Astrocyte (in vitro differentiated cells and primary cell): ENCODE results near the gene SMG1. TPM values are rescaled to one million over a fixed set of nuclear protein-coding genes. Genes with fewer than 3 reads are reported as not detected.

Experiments used
- DNase-seq: peaks from one replicate; pipeline ENCODE4 v3.0.0-alpha.2; 2010; ENCODE audit warnings: low read depth
- FAIRE-seq: peaks from 2 replicates; lab custom pipeline; 2011; peaks lifted over from hg19 to GRCh38; lab: Jason Lieb, UNC
- H2AFZ ChIP-seq: 2 replicates; pipeline ENCODE4 v1.6.0; 2012; ENCODE audit warnings: low read depth, low read length, inconsistent platforms
- H3K27ac ChIP-seq: 2 replicates; pipeline ENCODE4 v1.5.1; 2011; ENCODE audit warnings: low read depth, low read length, inconsistent platforms
- H3K27me3 ChIP-seq: 2 replicates; pipeline ENCODE4 v1.6.0; 2011; ENCODE audit warnings: low read length, inconsistent platforms; ENCODE audit not compliant: insufficient read depth
- H3K36me3 ChIP-seq: 2 replicates; pipeline ENCODE4 v1.5.1; 2011; ENCODE audit warnings: low read length, inconsistent platforms; ENCODE audit not compliant: insufficient read depth
- H3K4me1 ChIP-seq: 2 replicates; pipeline ENCODE4 v1.5.1; 2011; ENCODE audit warnings: low read length, inconsistent platforms; ENCODE audit not compliant: insufficient read depth
- H3K4me2 ChIP-seq: 2 replicates; pipeline ENCODE4 v1.6.0; 2012; ENCODE audit warnings: low read length, inconsistent platforms
- H3K4me3 ChIP-seq: 2 replicates; pipeline ENCODE4 v1.5.1; 2011; ENCODE audit warnings: low read depth, mild to moderate bottlenecking, low read length, inconsistent platforms; ENCODE audit not compliant: insufficient read depth
- H3K79me2 ChIP-seq: 2 replicates; pipeline ENCODE4 v1.6.0; 2012; ENCODE audit warnings: mild to moderate bottlenecking, low read length, inconsistent platforms; ENCODE audit not compliant: insufficient read depth
- H3K9ac ChIP-seq: 2 replicates; pipeline ENCODE4 v1.6.0; 2012; ENCODE audit warnings: mild to moderate bottlenecking, low read length, inconsistent platforms
- H3K9me3 ChIP-seq: 2 replicates; pipeline ENCODE4 v1.5.1; 2012; ENCODE audit warnings: low read depth, mild to moderate bottlenecking, low read length, inconsistent platforms; ENCODE audit not compliant: insufficient read depth
- H4K20me1 ChIP-seq: 2 replicates; pipeline ENCODE4 v1.6.0; 2012; ENCODE audit warnings: low read length, inconsistent platforms; ENCODE audit not compliant: insufficient read depth
- H3K27ac Mint-ChIP-seq: one replicate; pipeline ENCODE4 v1.8.0; 2021; ENCODE audit warnings: mild to moderate bottlenecking, mixed read lengths; ENCODE audit not compliant: unreplicated experiment
- H3K27me3 Mint-ChIP-seq: one replicate; pipeline ENCODE4 v1.8.0; 2021; ENCODE audit warnings: low read depth, mixed read lengths; ENCODE audit not compliant: unreplicated experiment
- H3K36me3 Mint-ChIP-seq: one replicate; pipeline ENCODE4 v1.8.0; 2021; ENCODE audit warnings: low read depth, mixed read lengths; ENCODE audit not compliant: unreplicated experiment
- H3K4me1 Mint-ChIP-seq: one replicate; pipeline ENCODE4 v1.8.0; 2021; ENCODE audit warnings: low read depth, mixed read lengths; ENCODE audit not compliant: unreplicated experiment
- H3K4me3 Mint-ChIP-seq: one replicate; pipeline ENCODE4 v1.8.0; 2021; ENCODE audit warnings: mild to moderate bottlenecking, moderate library complexity, mixed read lengths; ENCODE audit not compliant: unreplicated experiment
- H3K9me3 Mint-ChIP-seq: one replicate; pipeline ENCODE4 v1.8.0; 2021; ENCODE audit warnings: mild to moderate bottlenecking, mixed read lengths; ENCODE audit not compliant: unreplicated experiment
- EZH2 ChIP-seq: IDR thresholded peaks from 2 replicates; pipeline ENCODE4 v1.6.1; 2012; ENCODE audit warnings: mild to moderate bottlenecking, low read length, inconsistent platforms; ENCODE audit not compliant: insufficient read depth
- total RNA-seq: library from RNA; stranded (reverse); gene quantifications from 2 replicates; pipeline ENCODE4 v1.2.1, GENCODE V29; 2021
- TF ChIP-seq, protein P1 (sequence below): IDR thresholded peaks from 2 replicates; pipeline ENCODE4 v1.5.1; 2011; ENCODE audit warnings: low read depth, mild to moderate bottlenecking, inconsistent platforms, low read length, moderate library complexity; ENCODE audit not compliant: insufficient read depth

SMG1 gene
- total RNA-seq, 1 donor from 2014 or later = 97.4 TPM

DNA sequence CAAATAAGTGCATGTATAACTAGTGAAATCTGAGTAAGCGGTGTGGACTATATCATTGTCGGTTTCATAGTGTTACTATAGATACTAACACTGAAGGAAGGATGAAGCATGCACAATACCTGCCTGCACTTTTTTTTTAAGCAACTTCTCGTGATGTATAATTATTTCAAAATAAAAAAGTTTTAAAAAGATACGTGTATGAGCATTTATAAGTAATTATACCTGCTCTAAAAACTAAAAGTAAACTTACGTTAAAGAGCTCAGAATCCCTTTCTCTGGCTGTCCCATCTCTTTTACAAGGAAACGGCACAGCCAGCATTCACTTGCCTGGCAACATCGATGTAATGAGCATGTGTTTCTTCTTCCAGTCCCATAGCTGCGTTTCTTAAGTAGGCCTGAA lies 93.6 kb downstream of the SMG1 start:
- H4K20me1 ChIP-seq = no peaks in the 10 kb centered on the region
- H3K4me2 ChIP-seq = no peak overlapping the region
- Mint-ChIP-seq H3K27ac (no peak overlapping the region), H3K27me3 (no peaks in the 10 kb centered on the region), H3K4me1 (no peaks in the 10 kb centered on the region), H3K36me3 (peaks cover 20% of the 10 kb centered on the region), H3K4me3 (no peak overlapping the region), H3K9me3 (no peaks in the 10 kb centered on the region)
- peaks cover 76% of the 10 kb centered on the region for H3K36me3 ChIP-seq
- TF ChIP-seq, protein P1, sequence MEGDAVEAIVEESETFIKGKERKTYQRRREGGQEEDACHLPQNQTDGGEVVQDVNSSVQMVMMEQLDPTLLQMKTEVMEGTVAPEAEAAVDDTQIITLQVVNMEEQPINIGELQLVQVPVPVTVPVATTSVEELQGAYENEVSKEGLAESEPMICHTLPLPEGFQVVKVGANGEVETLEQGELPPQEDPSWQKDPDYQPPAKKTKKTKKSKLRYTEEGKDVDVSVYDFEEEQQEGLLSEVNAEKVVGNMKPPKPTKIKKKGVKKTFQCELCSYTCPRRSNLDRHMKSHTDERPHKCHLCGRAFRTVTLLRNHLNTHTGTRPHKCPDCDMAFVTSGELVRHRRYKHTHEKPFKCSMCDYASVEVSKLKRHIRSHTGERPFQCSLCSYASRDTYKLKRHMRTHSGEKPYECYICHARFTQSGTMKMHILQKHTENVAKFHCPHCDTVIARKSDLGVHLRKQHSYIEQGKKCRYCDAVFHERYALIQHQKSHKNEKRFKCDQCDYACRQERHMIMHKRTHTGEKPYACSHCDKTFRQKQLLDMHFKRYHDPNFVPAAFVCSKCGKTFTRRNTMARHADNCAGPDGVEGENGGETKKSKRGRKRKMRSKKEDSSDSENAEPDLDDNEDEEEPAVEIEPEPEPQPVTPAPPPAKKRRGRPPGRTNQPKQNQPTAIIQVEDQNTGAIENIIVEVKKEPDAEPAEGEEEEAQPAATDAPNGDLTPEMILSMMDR = no peak
- TF ChIP-seq EZH2 = no peak
- H3K4me3 ChIP-seq = no peak overlapping the region
- no peaks in the 10 kb centered on the region for H3K9me3 ChIP-seq
- no peak for FAIRE-seq
- no peak overlapping the region for H3K27ac ChIP-seq
- no peak for DNase-seq
- H3K27me3 ChIP-seq = no peaks in the 10 kb centered on the region
- H3K9ac ChIP-seq = no peak overlapping the region
- H3K79me2 ChIP-seq = no peaks in the 10 kb centered on the region
- H2AFZ ChIP-seq = no peak overlapping the region
- H3K4me1 ChIP-seq = no peaks in the 10 kb centered on the region

- no peak overlapping the region for H3K9ac ChIP-seq
- no peak overlapping the region for H3K4me2 ChIP-seq
- no peaks in the 10 kb centered on the region for H4K20me1 ChIP-seq
- no peak overlapping the region for H3K4me3 Mint-ChIP-seq
- no peaks in the 10 kb centered on the region for H3K27me3 ChIP-seq
- H2AFZ ChIP-seq = no peak overlapping the region
- H3K27me3 Mint-ChIP-seq = no peaks in the 10 kb centered on the region
- TF ChIP-seq, protein P1 = no peak
- no peak for TF ChIP-seq EZH2
- no peaks in the 10 kb centered on the region for H3K4me1 ChIP-seq
- FAIRE-seq = no peak
- no peak for DNase-seq
- peaks cover 15% of the 10 kb centered on the region for H3K36me3 Mint-ChIP-seq
- H3K27ac ChIP-seq = no peak overlapping the region
- no peaks in the 10 kb centered on the region for H3K9me3 ChIP-seq
- H3K4me1 Mint-ChIP-seq = no peaks in the 10 kb centered on the region
- H3K9me3 Mint-ChIP-seq = no peaks in the 10 kb centered on the region
- H3K36me3 ChIP-seq = peaks cover 71% of the 10 kb centered on the region
- no peaks in the 10 kb centered on the region for H3K79me2 ChIP-seq
- H3K27ac Mint-ChIP-seq = no peak overlapping the region
- H3K4me3 ChIP-seq = no peak overlapping the region
Measured at GRCh38 chr16:18832006-18832405, 94.2 kb downstream of the SMG1 start.

- H3K9me3 Mint-ChIP-seq = no peaks in the 10 kb centered on the region
- Histone ChIP-seq H3K4me1 (no peaks in the 10 kb centered on the region), H3K9me3 (no peaks in the 10 kb centered on the region), H3K4me2 (no peak overlapping the region), H3K27me3 (no peaks in the 10 kb centered on the region), H3K4me3 (no peak overlapping the region), H2AFZ (no peak overlapping the region), H3K9ac (no peak overlapping the region), H4K20me1 (no peaks in the 10 kb centered on the region), H3K27ac (no peak overlapping the region), H3K79me2 (no peaks in the 10 kb centered on the region), H3K36me3 (peaks cover 50% of the 10 kb centered on the region)
- H3K27ac Mint-ChIP-seq = no peak overlapping the region
- TF ChIP-seq, protein P1 = no peak
- no peak for TF ChIP-seq EZH2
- H3K27me3 Mint-ChIP-seq = no peaks in the 10 kb centered on the region
- H3K4me3 Mint-ChIP-seq = no peak overlapping the region
- no peaks in the 10 kb centered on the region for H3K4me1 Mint-ChIP-seq
- DNase-seq = no peak
- H3K36me3 Mint-ChIP-seq = peaks cover 7% of the 10 kb centered on the region
- FAIRE-seq = no peak
Measured at GRCh38 chr16:18829251-18829650, 97.0 kb downstream of the SMG1 start.
